NOMO-1 treated with DMSO at 0.1 percent for 48 hours (cell line): ENCODE results near the gene SOX14.

Experiments
- DNase-seq: peaks from one replicate; lab custom pipeline; 2025; ENCODE audit not compliant: unreplicated experiment; lab: John Stamatoyannopoulos, UW

Gene SOX14

DNA sequence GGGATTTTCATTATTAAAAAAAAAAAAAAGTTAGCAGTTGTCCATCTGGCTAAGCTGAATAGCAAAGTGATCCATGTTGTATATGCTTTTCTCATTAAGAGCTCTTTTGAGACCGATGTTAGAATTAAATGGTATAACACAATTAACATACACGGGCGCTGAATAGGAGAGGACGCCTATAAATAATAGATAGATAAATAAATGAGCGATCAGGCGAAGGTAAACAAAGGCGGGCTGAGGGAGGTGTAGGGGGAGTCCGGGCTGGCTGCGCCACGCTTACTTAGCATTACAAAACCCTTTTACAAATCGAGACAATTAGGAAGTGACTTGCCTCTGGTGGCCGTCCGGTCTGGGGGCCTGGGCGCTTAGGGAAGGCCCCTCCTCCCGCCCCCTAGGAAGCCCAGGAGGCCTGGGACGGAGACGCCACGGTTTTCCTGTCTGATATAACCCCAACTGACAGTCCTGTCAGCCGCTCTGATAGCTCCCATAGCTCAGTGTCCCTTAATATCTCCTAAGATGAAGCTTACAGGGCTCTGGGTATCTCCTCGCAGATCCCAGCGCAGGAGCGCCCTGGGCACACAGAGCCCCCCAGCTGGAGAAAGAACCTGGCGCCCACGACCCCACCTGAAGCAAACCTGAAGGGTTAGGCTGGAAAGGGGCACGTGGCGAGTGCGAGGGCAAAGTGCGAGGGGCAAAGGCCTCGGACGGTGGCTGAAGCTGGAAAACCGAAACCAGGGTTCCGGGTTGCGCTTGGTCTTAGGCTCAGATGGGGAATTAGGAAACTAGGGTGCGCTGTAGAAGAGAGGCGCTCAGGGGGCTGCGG, 3.6 kb downstream of the SOX14 start:
- no peak for DNase-seq

DNA sequence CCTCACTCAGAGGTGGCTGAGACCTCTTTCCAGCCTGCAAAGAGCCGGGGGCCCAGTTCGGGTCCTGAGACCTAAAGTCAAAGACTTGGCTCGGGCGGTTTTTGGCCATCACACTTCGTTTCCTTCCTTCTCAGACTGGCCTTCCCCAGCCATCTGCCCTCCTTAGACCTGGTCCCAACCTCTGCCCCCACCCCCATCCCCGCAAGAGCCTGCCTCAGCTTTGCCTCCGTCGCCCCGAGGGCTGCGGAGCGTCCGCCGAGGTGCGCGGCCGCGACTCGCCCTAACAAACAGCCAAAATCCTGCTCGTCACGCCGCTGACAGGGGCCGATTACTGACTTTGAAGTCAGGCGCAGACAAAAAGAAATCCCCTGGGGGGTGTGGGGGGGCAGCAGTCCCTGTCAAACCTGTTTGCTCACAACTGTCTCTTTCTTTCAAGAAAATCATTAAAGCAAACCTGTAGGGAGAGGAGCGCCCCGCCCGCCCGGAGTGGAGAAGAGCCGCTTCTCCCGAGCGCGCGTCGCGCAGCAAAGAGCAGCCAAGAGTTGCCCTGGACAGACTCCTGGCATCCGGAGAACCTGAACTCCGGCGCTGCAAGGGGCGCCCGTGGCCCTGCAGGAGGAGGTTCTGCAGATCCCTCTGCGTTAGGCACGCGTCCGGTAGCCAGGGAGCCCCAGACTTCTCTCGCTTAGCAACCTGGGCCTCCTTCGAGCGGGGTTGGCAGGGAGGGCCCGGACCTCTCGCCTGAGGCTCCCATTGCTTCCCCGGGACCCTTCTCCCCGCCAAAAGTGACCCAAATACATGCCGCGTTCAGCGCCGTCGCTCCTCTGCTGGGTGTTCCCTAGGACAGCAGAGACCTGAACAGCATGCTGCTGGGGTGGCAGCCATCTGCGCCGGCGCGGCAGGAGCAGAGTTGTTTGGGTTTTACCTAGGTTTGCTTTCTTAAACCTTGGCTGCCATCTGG, 4.5 kb downstream of the SOX14 start:
- DNase-seq, result no peak

- DNase-seq, result no peak
Measured at GRCh38 chr3:137769322-137770065, 5.4 kb downstream of the SOX14 start.

DNA sequence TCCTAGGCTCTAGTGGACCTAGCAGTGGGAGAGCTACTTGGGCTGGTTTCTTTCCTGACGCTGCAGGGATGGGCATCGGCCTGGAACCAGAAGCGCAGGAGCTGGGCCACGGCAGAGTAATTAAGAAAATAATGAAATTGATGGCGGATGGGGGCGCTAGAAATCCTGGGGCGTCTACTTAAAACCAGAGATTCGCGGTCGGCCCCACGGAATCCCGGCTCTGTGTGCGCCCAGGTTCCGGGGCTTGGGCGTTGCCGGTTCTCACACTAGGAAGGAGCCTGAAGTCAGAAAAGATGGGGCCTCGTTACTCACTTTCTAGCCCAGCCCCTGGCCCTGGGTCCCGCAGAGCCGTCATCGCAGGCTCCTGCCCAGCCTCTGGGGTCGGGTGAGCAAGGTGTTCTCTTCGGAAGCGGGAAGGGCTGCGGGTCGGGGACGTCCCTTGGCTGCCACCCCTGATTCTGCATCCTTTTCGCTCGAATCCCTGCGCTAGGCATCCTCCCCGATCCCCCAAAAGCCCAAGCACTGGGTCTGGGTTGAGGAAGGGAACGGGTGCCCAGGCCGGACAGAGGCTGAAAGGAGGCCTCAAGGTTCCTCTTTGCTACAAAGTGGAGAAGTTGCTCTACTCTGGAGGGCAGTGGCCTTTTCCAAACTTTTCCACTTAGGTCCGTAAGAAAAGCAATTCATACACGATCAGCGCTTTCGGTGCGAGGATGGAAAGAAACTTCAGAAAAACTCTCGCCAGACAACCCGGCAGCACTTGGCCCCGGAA, 6.1 kb downstream of the SOX14 start:
- DNase-seq, result no peak

- DNase-seq, result no peak
Measured at GRCh38 chr3:137770835-137771399, 6.8 kb downstream of the SOX14 start.

DNA sequence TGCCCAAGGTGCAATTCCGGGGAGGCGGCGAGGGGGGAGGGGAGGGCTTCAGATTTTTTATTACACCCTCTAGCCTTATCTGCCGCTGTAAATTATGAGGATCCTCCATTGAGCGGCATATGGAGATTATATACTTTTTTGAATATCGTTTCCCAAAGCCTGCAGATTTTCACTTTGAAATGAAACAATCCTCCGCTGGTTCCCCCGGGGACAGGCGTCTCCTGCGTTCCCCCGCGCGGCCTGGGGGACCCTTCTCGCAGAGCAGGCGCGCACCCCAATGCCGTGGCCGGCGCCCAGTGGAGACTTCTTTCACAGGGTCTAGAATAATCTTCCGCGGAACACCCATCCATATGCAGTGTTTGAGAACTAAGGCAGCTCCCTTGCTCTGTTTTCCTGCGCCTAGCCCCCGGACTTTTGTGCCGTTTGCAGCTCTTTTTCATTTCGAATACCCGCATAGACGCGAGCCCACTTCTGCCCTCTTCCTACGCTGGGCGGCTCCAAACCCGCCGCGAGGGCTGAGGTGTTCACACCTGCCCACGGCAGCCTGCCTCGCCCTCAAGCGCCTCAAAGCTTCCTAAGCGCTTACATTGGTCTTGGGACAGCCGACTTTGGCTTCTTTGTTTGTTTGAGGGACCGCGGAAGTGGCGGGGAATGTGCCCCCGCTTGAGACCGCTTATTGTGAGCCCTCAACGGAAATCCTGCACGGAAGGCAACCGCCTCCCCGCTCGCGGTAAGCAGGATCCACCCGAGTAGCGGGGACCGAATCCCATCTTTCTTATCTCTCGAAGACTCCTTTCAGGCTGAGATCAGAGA, 7.5 kb downstream of the SOX14 start:
- DNase-seq, result no peak

DNA sequence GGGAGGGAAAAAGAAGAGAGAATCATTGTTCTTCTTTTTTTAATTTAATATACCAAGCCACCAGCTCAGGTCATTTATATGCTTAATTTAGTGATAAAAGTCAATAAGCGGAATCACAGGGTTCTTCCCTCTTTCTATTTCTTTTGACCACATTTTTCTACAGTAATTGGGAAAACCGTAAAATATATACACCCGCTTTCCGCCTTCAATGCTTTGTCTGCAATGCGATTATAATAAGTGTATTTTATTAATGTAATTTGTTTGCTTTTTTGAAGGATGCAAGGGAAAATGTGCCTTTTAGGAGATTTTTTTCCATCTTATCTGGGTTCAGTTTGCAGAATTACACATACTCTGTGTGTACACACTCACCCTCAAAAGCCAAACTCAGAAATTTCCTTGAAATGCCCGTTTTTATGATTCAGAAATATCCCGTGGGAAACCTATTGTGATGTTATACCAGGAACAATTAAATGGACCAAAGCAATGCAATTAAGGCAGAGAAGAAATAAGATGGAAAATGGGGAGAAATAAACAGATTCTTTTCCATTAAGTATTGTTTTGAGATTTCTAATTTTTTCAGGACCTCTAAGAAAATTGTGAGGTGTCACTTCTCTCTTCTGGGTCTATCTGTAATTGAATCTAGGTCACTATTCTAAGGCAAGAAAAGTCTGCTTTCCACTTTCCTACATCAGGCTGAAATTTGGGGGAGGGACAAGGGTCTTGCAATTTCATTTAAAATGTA, 8.3 kb downstream of the SOX14 start:
- DNase-seq, result no peak

- DNase-seq, result no peak
Measured at GRCh38 chr3:137778941-137779340, 14.8 kb downstream of the SOX14 start.

- DNase-seq, result no peak
Measured at GRCh38 chr3:137787529-137787928, 23.4 kb downstream of the SOX14 start.

GRCh38 chr3:137789236-137789635, 25.1 kb downstream of the SOX14 start:
- DNase-seq, result no peak

DNA sequence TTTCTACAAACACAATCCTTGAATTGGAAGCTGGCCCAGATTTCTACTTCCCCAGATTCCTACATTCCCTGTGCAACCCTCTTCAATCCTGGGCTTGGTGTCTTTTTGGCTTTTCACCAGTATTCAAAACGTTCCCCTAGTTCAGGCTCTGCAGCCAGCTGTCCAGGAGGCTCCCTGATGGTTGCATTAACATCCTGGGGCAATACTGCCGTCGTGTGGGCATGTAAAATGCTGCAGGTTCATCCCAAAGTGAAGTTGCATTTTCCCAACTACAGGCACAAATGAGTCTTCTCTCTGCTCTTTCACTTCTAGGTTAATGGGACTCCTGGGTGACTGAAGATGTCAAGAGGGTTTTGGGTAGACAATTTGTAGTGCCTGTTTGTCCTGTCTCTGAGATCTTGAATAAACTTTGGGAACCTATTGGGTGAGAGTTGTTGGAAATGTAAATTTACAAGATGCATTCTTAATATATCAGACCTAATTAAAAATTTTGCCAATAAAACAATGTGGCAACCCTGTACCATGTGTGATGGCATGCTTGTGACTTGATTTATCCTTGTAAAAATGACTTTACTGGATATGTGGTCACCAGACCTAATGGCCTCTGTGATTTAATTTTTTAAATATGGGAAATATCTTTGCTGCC, 28.6 kb downstream of the SOX14 start:
- peak; percentile 54 for DNase-seq

GRCh38 chr3:137796993-137797392, 32.9 kb downstream of the SOX14 start:
- no peak for DNase-seq

DNA sequence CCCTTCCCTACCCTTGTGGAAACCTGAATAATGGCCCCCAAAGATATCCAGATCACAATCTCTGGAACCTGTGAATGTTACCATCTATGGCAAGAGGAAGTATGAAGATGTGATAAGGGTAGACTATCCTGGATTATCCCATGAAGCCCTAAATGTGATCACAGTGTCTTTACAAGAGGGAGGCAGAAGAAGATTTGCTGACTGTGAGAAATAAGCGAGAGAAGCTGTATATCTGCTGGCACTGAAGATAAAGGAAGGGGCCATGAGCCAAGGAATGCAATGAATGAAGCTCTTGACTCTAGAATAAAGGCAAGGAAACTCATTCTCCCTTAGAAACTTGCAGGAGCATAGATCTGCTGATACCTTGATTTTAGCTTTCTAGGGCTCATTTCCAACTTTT, 39.1 kb downstream of the SOX14 start:
- DNase-seq, result no peak

- DNase-seq, result no peak
Measured at GRCh38 chr3:137807998-137808397, 43.9 kb downstream of the SOX14 start.

- DNase-seq, result no peak
Measured at GRCh38 chr3:137809509-137809908, 45.4 kb downstream of the SOX14 start.

DNA sequence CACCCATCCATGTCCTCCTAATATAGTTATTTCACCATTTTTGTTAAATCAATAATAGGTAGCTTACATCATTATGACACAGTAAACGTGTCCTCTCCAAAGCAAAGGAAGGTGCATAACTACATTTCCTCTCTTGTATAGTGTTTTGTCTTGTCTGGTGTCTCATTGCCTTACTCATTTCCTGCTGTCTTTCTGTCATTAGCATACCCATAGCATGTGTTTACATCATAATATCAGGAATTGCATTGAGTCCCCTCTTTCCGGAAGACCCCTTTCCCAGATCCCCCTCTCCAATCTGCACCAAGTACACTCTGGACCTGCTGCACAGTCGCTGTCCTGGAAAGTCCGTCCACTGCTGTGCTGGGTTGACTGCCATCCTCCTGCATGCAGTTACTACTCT, 47.9 kb downstream of the SOX14 start:
- no peak for DNase-seq

DNA sequence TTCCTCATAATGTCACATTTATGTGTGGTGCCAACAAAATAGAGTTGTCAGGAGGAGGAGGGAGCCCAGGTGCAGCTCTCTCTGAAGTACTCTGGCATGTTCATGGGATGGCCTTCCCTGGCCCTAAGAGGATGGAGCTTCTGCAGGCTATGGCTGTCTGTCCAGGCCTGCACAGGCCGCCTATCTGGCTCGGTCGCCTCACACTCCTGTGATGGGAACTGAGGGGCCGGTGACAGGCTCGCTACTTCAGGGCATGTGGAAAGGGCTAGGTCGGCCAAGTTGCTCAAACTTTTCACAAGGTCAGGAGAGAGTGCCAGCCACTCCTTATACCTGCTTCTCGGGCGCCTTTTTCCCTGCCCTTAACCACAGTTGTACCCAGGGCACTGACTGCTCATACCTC, 51.1 kb downstream of the SOX14 start:
- DNase-seq, result no peak
